Renal cortical epithelial cell (primary cell): ENCODE measurements around the gene RGS8. TPM values are rescaled to one million over a fixed set of nuclear protein-coding genes. Genes with fewer than 3 reads are reported as not detected.

Source experiments
- DNase-seq: peaks from one replicate; pipeline ENCODE4 v3.0.0-alpha.2; 2011; ENCODE audit warnings: low read depth
- total RNA-seq: library from RNA; depleted of rRNA; stranded (reverse); fragments of >200 nt; gene quantifications from 2 replicates; pipeline ENCODE4 v1.2.3, GENCODE V29; 2014

RGS8 gene
- total RNA-seq, 1 donor from 2014 or later: not detected

DNA sequence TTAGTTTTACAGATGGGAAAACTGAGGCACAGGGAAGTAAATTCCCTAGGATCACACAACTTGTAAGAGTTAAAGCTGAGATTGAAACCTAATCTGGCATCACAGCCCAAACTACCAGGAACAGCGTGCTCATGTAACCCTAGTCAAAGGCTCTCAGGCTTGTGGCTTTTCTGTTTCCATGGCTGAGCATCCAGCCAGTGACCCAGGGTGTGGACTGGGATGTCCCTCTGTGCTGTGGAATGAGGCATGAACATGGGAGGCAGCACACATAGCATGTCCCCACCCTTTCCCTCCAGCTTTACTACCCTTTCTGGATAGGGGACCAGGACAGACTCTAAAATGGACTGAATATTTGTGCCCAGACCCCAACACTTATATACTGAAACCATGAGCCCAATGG lies 45.1 kb downstream of the RGS8 start:
- DNase-seq: no peak

DNA sequence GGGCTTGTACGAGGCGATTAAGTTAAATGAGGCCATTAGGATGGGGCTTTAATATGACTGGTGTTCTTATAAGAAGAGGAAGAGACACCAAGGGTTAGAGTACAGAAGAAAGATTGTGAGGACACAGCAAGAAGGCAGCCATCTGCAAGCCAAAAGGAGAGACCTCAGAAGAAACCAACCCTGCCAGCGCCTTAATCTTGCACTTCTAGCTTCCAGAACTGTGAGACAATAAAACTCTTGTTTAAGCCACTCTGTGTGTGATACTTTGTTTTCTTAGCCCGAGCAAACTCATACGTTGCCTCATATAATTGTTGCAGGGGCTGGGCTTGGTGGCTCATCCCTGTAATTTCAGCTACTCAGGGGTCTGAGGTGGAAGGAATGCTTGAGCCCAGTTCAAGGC lies 46.6 kb downstream of the RGS8 start:
- DNase-seq: no peak

DNA sequence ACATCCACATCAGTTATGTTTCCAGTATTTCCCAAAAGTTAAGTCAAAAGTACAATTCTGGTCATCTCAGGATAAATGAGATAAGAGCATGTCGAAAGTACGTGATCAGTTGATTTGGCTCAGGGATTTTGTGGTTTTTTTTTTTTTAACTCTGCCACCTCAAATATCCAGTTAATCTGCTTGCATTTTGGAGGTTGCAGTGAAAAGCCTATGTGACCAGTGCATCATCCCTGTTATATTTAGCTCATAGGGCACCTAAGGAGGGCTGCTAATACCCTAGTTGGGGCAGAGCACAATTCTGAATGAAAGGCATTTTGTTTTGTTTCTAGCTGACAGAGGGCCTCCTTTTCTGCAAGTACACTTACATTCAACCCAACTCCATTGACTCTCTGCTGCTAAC lies 48.5 kb downstream of the RGS8 start:
- no peak for DNase-seq

Other genes with a start within 250 kb of the RGS8 start
- 0.15 TPM in 1 of 2 replicates, not detected in the other for gene RGSL1, start 234.4 kb downstream of the RGS8 start, total RNA-seq
- gene RNASEL, start 95.3 kb downstream of the RGS8 start, total RNA-seq: 7.8 and 16.0 TPM in 2 replicates
- gene RGS16, start 80.2 kb downstream of the RGS8 start, total RNA-seq: under 0.01 TPM in 1 of 2 replicates, not detected in the other
- gene NPL, start 105.2 kb upstream of the RGS8 start, total RNA-seq: 0.35 and 1.5 TPM in 2 replicates
- 156 and 195 TPM in 2 replicates for gene DHX9, start 154.8 kb upstream of the RGS8 start, total RNA-seq